HepG2 (cell line): ENCODE measurements around the gene ATP6V0E1. TPM values are rescaled to one million over a fixed set of nuclear protein-coding genes. Genes with fewer than 3 reads are reported as not detected.

Experiments
- ARHGAP35 ChIP-seq: sonication (generic); formaldehyde crosslinking; IDR thresholded peaks from 2 replicates; pipeline ENCODE4 v1.9.0; 2022; ENCODE audit warnings: mild to moderate bottlenecking, inconsistent platforms, moderate library complexity, missing genetic modification reagents, borderline replicate concordance
- ATF3 ChIP-seq: sonication (generic); formaldehyde crosslinking; IDR thresholded peaks from 2 replicates; pipeline ENCODE4 v1.4.0; 2020; ENCODE audit warnings: missing genetic modification reagents
- EEA1 ChIP-seq: sonication (generic); formaldehyde crosslinking; IDR thresholded peaks from 2 replicates; pipeline ENCODE4 v1.5.1; 2020; ENCODE audit warnings: mild to moderate bottlenecking, missing genetic modification reagents, borderline replicate concordance
- IKZF5 ChIP-seq: IDR thresholded peaks from 2 replicates; pipeline ENCODE4 v1.6.1; 2018; ENCODE audit warnings: missing genetic modification reagents, mild to moderate bottlenecking, missing compliant biosample characterization
- KDM3A ChIP-seq: IDR thresholded peaks from 2 replicates; pipeline ENCODE4 v1.6.1; 2018; ENCODE audit warnings: low read depth, missing compliant biosample characterization
- KLF15 ChIP-seq: sonication (generic); formaldehyde crosslinking; IDR thresholded peaks from 2 replicates; pipeline ENCODE4 v1.8.1; 2023; ENCODE audit warnings: borderline replicate concordance, mild to moderate bottlenecking, inconsistent platforms, missing genetic modification reagents, mixed read lengths
- KLF6 ChIP-seq: IDR thresholded peaks from 2 replicates; pipeline ENCODE4 v1.8.0; 2016; ENCODE audit warnings: missing biosample characterization, missing genetic modification reagents
- KMT2A ChIP-seq: sonication (generic); formaldehyde crosslinking; IDR thresholded peaks from 2 replicates; pipeline ENCODE4 v1.4.0; 2020; ENCODE audit warnings: missing genetic modification reagents
- MNT ChIP-seq: fragments of 450-650 bp; IDR thresholded peaks from 2 replicates; pipeline ENCODE4 v1.6.1; 2016
- MXD3 ChIP-seq: IDR thresholded peaks from 2 replicates; pipeline ENCODE4 v1.6.1; 2016; ENCODE audit warnings: mild to moderate bottlenecking, missing biosample characterization, missing genetic modification reagents
- MXI1 ChIP-seq: IDR thresholded peaks from 3 replicates; pipeline ENCODE4 v1.6.1; 2012; ENCODE audit warnings: low read depth, low read length, inconsistent platforms, borderline replicate concordance
- NCOA2 ChIP-seq: sonication (generic); formaldehyde crosslinking; IDR thresholded peaks from 2 replicates; pipeline ENCODE4 v1.8.0; 2022; ENCODE audit warnings: inconsistent platforms
- NCOR1 ChIP-seq: fragments of 200-600 bp; sonication (generic); IDR thresholded peaks from 2 replicates; pipeline ENCODE4 v1.7.0; 2017; ENCODE audit warnings: antibody characterized with exemption, low read length, borderline replicate concordance
- POLR2AphosphoS2 ChIP-seq: IDR thresholded peaks from 2 replicates; pipeline ENCODE4 v1.6.1; 2011; ENCODE audit warnings: low read depth, low read length, improper control_type of control experiment
- RFXAP ChIP-seq: sonication (generic); formaldehyde crosslinking; IDR thresholded peaks from 2 replicates; pipeline ENCODE4 v1.4.0; 2020; ENCODE audit warnings: missing genetic modification reagents, borderline replicate concordance
- SPEN ChIP-seq: sonication (generic); formaldehyde crosslinking; IDR thresholded peaks from 2 replicates; pipeline ENCODE4 v1.5.1; 2020; ENCODE audit warnings: low read depth, mild to moderate bottlenecking, missing genetic modification reagents
- SUZ12 ChIP-seq: fragments of 150-350 bp; IDR thresholded peaks from 2 replicates; pipeline ENCODE4 v1.6.1; 2014; ENCODE audit warnings: low read depth, low read length
- ZBTB37 ChIP-seq: sonication (generic); formaldehyde crosslinking; IDR thresholded peaks from 2 replicates; pipeline ENCODE4 v1.4.0; 2020; ENCODE audit warnings: mild to moderate bottlenecking, missing genetic modification reagents
- ZFP91 ChIP-seq: sonication (generic); formaldehyde crosslinking; IDR thresholded peaks from 2 replicates; pipeline ENCODE4 v1.9.0; 2022; ENCODE audit warnings: missing genetic modification reagents, mild to moderate bottlenecking, borderline replicate concordance
- ZNF362 ChIP-seq: sonication (generic); formaldehyde crosslinking; IDR thresholded peaks from 2 replicates; pipeline ENCODE4 v1.4.0; 2020; ENCODE audit warnings: missing genetic modification reagents, mild to moderate bottlenecking, borderline replicate concordance
- ZNF788 ChIP-seq: sonication (generic); formaldehyde crosslinking; IDR thresholded peaks from 2 replicates; pipeline ENCODE4 v1.5.0; 2020; ENCODE audit warnings: mild to moderate bottlenecking, missing genetic modification reagents, borderline replicate concordance
- polyA plus RNA-seq, 8 experiments: library from polyadenylated mRNA; depleted of rRNA in 3 of 8; stranded (reverse) in 7 of 8; unstranded in 1 of 8; fragments of >200 nt; fragmentation: Illumina TruSeq in 4 of 8; extraction: Trizol in 4 of 8; gene quantifications; 2 replicates each; pipeline versions ENCODE4 v1.2.1 to v1.2.3, GENCODE V29; 2011 to 2016; ENCODE audit warnings: low read depth in 4 of 8, missing spikeins in 1 of 8, mixed read lengths in 1 of 8; ENCODE audit not compliant: insufficient read depth in 1 of 8
- total RNA-seq, 5 experiments: library from RNA; depleted of rRNA; stranded (reverse); fragments of >200 nt; fragmentation: Illumina TruSeq; extraction: Trizol; gene quantifications; 2 replicates each; pipeline ENCODE4 v1.2.3, GENCODE V29; 2016; ENCODE audit warnings: low read depth in 1 of 5

ATP6V0E1 gene
- total and polyA plus RNA-seq, 2 of the 13 experiments (the other 11 are each of a cell fraction or from before 2014, with no cell fraction given) = 143 to 215 TPM

- TF ChIP-seq KLF15 (peak; percentile 62; the same call in 1 of the 2 replicates), SUZ12 (no peak), KDM3A (peak; percentile 71; the same call in 1 of the 2 replicates), KMT2A (no peak), KLF6 (CRISPR knock-in tag) (no peak), EEA1 (0 out of 2 replicates have a peak, but pooled peaks have one; percentile 57), SPEN (CRISPR knock-in tag) (peak; percentile 66), MNT (peak; percentile 89), ZNF788 (CRISPR knock-in tag) (no peak; the same call in 1 of the 2 replicates), IKZF5 (peak; percentile 48; the same call in 1 of the 2 replicates), MXI1 (peak; percentile 93; the same call in 2 of the 3 replicates), ARHGAP35 (peak; percentile 21), ZFP91 (CRISPR knock-in tag) (no peak; the same call in 1 of the 2 replicates), NCOA2 (CRISPR knock-in tag) (peak; percentile 38), NCOR1 (peak; percentile 21; the same call in 1 of the 2 replicates), POLR2AphosphoS2 (no peak), RFXAP (CRISPR knock-in tag) (peak; percentile 75; the same call in 1 of the 2 replicates), MXD3 (CRISPR knock-in tag) (peak; percentile 52; the same call in 1 of the 2 replicates), ZBTB37 (CRISPR knock-in tag) (no peak), ZNF362 (CRISPR knock-in tag) (no peak), ATF3 (CRISPR knock-in tag) (no peak)
These were observed at the start of gene ATP6V0E1 (continued) for GRCh38 chr5:172983542-172984243.
